GM18870 (cell line): ENCODE results near the gene GMPR2.
"Not testable (repeated sequence)": the region's sequence is repeated elsewhere in the genome, so short reads cannot be mapped to it uniquely, and the experiment has no call there.

Experiments used
- ATAC-seq: cut with Tn5 transposase; IDR thresholded peaks from one replicate; pipeline ENCODE4 v1.9.1; 2021; ENCODE audit warnings: moderate library complexity; ENCODE audit not compliant: unreplicated experiment

The GMPR2 gene

GRCh38 chr14:24198814-24199524, 33.8 kb upstream of the GMPR2 start:
- no peak for ATAC-seq

GRCh38 chr14:24202538-24202937, 30.2 kb upstream of the GMPR2 start:
- not testable (repeated sequence) for ATAC-seq

GRCh38 chr14:24203249-24203886, 29.4 kb upstream of the GMPR2 start:
- not testable (repeated sequence) for ATAC-seq

GRCh38 chr14:24204163-24205146, 28.3 kb upstream of the GMPR2 start:
- no peak for ATAC-seq

- no peak for ATAC-seq
These were observed 26.2 kb upstream of the GMPR2 start for GRCh38 chr14:24206260-24207103.

- no peak for ATAC-seq
These were observed 25.6 kb upstream of the GMPR2 start for GRCh38 chr14:24207104-24207551.

- ATAC-seq = no peak
These were observed 25.1 kb upstream of the GMPR2 start for GRCh38 chr14:24207625-24208024.

- ATAC-seq = no peak
These were observed 21.4 kb upstream of the GMPR2 start for GRCh38 chr14:24211311-24211710.

- ATAC-seq = peak; percentile 83
These were observed 19.5 kb upstream of the GMPR2 start, which contains the start of gene CHMP4A for GRCh38 chr14:24212924-24213865. Gene CHMP4A, minus strand, starts transcription at chr14:24213488. Its CDS starts 49 bp downstream, at chr14:24213439.

- no peak for ATAC-seq
These were observed 18.7 kb upstream of the GMPR2 start for GRCh38 chr14:24213866-24214662.

- peak; percentile 46 for ATAC-seq
These were observed 17.0 kb upstream of the GMPR2 start, which contains the start of gene MDP1 for GRCh38 chr14:24215495-24216344. Gene MDP1, minus strand, starts transcription at chr14:24216066. Its CDS starts 111 bp downstream, at chr14:24215955.

- no peak for ATAC-seq
These were observed 16.4 kb upstream of the GMPR2 start for GRCh38 chr14:24216345-24216699.

- not testable (repeated sequence) for ATAC-seq
These were observed 15.9 kb upstream of the GMPR2 start for GRCh38 chr14:24216876-24217275.

- ATAC-seq = no peak
These were observed 13.6 kb upstream of the GMPR2 start for GRCh38 chr14:24219080-24219479.

- ATAC-seq = no peak
These were observed 13.2 kb upstream of the GMPR2 start for GRCh38 chr14:24219521-24219920.

- not testable (repeated sequence) for ATAC-seq
These were observed 9.7 kb upstream of the GMPR2 start for GRCh38 chr14:24222987-24223386.

- ATAC-seq = no peak
These were observed 8.1 kb upstream of the GMPR2 start for GRCh38 chr14:24224618-24225071.
